Neural progenitor cell (in vitro differentiated cells): ENCODE data around the gene ST6GAL1.

ENCODE experiments used
- CTCF ChIP-seq: fragments of 200-600 bp; sonication (generic); IDR thresholded peaks from 2 replicates; pipeline ENCODE4 v1.5.1; 2017; ENCODE audit warnings: antibody characterized with exemption, mild to moderate bottlenecking
- EZH2 ChIP-seq: fragments of 200-600 bp; sonication (generic); IDR thresholded peaks from 2 replicates; pipeline ENCODE4 v1.6.1; 2017; ENCODE audit warnings: antibody characterized with exemption, mild to moderate bottlenecking, moderate library complexity

GRCh38 chr3:186888569-186888968, 41.8 kb upstream of the ST6GAL1 start:
- TF ChIP-seq CTCF = no peak
- TF ChIP-seq EZH2 = no peak
